HL-60 (cell line): ENCODE results near the gene RFTN1.

Experiments
- DNase-seq, 2 experiments: peaks; one replicate each; pipeline ENCODE4 v3.0.0-alpha.2; 2010 to 2020; ENCODE audit warnings: low read depth in 1 of 2, low spot score in 1 of 2
- H3K27ac ChIP-seq: fragments of 250-450 bp; sonication (Bioruptor Pico); replicated peaks from 2 replicates; pipeline ENCODE4 v1.5.1; 2020; ENCODE audit warnings: mild to moderate bottlenecking, moderate library complexity
- H3K27me3 ChIP-seq: fragments of 250-450 bp; sonication (Bioruptor Pico); 2 replicates; pipeline ENCODE4 v1.5.1; 2021; ENCODE audit warnings: mild to moderate bottlenecking, moderate library complexity; ENCODE audit not compliant: insufficient read depth, poor library complexity, severe bottlenecking
- H3K4me3 ChIP-seq: replicated peaks from 2 replicates; pipeline ENCODE4 v1.5.1; 2011; ENCODE audit warnings: mild to moderate bottlenecking, control low read depth, low read length; ENCODE audit not compliant: insufficient read depth
- CTCF ChIP-seq: IDR thresholded peaks from one replicate; pipeline ENCODE4 v1.5.1; 2011; ENCODE audit warnings: low read length, control low read depth, inconsistent platforms; ENCODE audit not compliant: insufficient read depth
- GABPA ChIP-seq: IDR thresholded peaks from 2 replicates; pipeline ENCODE4 v1.6.1; 2012; ENCODE audit warnings: low read depth
- POLR2AphosphoS5 ChIP-seq: IDR thresholded peaks from 2 replicates; pipeline ENCODE4 v1.6.1; 2012; ENCODE audit warnings: low read depth
- REST ChIP-seq: IDR thresholded peaks from 2 replicates; pipeline ENCODE4 v1.6.1; 2012; ENCODE audit warnings: low read depth; ENCODE audit not compliant: insufficient replicate concordance
- SPI1 ChIP-seq: IDR thresholded peaks from 2 replicates; pipeline ENCODE4 v1.6.1; 2012; ENCODE audit warnings: low read depth, mild to moderate bottlenecking, borderline replicate concordance

Gene RFTN1

GRCh38 chr3:16273867-16274266 is 239.6 kb downstream of the RFTN1 start:
- TF ChIP-seq GABPA (no peak), POLR2AphosphoS5 (no peak), SPI1 (no peak), CTCF (no peak), REST (no peak)
- no peaks in the 10 kb centered on the region for H3K27me3 ChIP-seq
- no peak for DNase-seq
- H3K27ac ChIP-seq: no peak overlapping the region
- no peak overlapping the region for H3K4me3 ChIP-seq

GRCh38 chr3:16272588-16272987 is 240.9 kb downstream of the RFTN1 start:
- no peak overlapping the region for H3K4me3 ChIP-seq
- no peaks in the 10 kb centered on the region for H3K27me3 ChIP-seq
- TF ChIP-seq SPI1 (no peak), POLR2AphosphoS5 (no peak), REST (no peak), CTCF (no peak), GABPA (no peak)
- H3K27ac ChIP-seq: no peak overlapping the region
- no peak for DNase-seq

DNA sequence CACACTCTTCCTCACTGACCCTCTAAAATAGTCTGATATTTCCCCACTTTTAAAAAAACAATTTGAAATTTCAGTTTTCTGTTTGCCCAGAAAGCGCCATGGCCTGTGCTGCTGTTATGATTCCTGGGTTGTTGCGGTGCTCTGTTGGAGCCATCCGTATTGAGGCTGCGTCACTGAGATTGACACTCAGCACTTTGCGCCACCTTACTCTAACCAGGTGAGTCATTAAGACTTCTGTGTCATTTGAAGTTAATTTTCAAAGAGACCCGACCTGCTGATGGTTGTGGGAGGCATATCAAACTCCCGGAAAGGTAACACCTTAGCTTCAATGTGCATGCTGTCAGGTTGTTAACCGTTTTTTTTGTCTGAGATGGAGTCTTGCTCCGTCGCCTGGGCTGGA is 242.6 kb downstream of the RFTN1 start:
- no peaks in the 10 kb centered on the region for H3K27me3 ChIP-seq
- TF ChIP-seq REST (no peak), GABPA (no peak), SPI1 (no peak), POLR2AphosphoS5 (no peak), CTCF (no peak)
- H3K4me3 ChIP-seq: no peak overlapping the region
- DNase-seq: no peak
- H3K27ac ChIP-seq: no peak overlapping the region
